Omental fat pad (tissue), 4 donors: Measurements from ENCODE around the gene RAB36. TPM values are rescaled to one million over a fixed set of nuclear protein-coding genes. Genes with fewer than 3 reads are reported as not detected.

ENCODE experiments used
- ATAC-seq: fragments of 150-250 bp; one replicate; pipeline ENCODE4 v1.9.1; 2016; ENCODE audit warnings: mild to moderate bottlenecking, moderate library complexity; ENCODE audit not compliant: low FRiP score
- DNase-seq: peaks from one replicate; pipeline ENCODE4 v3.0.0-alpha.2; 2019; ENCODE audit warnings: low spot score
- CTCF ChIP-seq, 3 donors: fragments of 450-650 bp; IDR thresholded peaks; one replicate each; pipeline ENCODE4 v1.5.1; 2016 to 2017; ENCODE audit warnings: antibody characterized with exemption in 3 of 3, mild to moderate bottlenecking in 3 of 3, moderate library complexity in 2 of 3
- total RNA-seq, 4 donors: library from RNA; depleted of rRNA; stranded (reverse); fragments of >200 nt; gene quantifications; one replicate each; pipeline ENCODE4 v1.1.0, GENCODE V29; 2016

The RAB36 gene
- total RNA-seq, 4 donors from 2014 or later: 1.6 to 5.7 (median 2.9) TPM

- ATAC-seq (no peak), DNase-seq (no peak)
- TF ChIP-seq CTCF (IDR thresholded peaks at IDR 0.05): no peak
These were observed 36.3 kb upstream of the RAB36 start for GRCh38 chr22:23109079-23109347.

GRCh38 chr22:23109441-23109978, 35.8 kb upstream of the RAB36 start:
- ATAC-seq: no peak
- TF ChIP-seq CTCF (IDR thresholded peaks at IDR 0.05): no peak
- no peak for DNase-seq

DNA sequence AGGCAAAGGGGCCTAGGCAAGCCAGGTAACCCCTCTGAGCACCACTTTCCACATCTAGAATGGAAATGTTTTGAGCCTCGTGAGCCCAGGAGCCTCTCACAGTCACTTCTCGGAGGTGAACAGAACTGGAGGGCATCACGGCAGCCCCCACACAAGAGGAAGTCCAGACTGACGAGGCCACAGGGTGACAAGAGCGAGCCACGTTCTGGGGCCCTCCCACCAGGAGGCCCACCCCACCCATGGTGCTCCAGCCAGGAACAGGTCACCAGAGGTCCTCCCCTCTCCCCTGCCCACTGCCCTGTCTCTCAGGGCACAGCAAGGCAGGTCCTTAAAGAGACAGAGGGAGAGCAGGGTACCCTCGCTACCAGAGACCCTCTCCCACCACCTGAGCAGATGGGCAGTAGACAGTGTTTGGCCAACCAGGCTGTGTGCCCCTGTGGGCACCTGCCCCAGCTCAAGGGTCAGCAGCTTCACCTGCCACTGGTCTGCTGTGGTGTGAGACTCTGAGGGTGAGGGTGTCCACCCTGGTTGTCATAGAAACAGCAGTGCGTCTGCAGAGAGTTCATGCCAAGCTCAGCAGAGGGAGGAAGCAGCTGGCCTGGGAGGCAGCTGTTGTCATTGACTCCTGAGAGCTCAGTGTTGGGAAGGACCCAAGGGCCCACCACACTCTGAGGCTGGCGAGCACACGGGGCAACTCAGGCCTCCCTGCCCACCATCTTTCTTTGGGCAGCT, 34.9 kb upstream of the RAB36 start:
- ATAC-seq: no peak
- no peak for DNase-seq

DNA sequence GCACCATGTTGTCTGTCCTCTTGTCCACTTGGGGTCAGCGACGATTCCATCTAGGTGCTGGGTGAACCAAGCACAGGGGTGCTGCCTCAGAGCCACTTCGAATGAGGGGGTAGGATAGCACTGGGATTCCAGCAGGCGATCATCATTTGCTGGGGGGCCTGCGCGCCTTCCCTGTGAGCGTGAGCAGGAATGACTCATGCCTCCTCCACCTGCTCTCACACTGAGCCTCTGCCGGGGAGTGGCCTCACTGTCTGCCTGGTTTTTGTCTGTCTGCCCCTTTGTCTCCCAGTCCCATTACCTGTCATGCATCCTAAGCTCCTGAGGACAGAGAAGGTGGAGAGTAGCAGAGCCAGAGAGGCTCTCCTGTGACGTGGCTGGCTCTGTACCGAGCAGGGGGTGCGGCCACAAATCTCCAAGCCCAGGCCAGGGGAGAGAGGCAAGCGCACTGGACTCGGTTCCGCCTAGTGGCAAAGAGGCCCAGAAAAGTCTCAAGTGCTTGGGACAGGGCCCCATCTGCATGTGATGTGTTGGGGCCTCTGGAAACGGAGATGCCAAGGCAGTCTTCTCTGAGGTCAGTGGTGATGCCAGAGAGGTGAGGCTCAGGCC, 34.3 kb upstream of the RAB36 start:
- no peak for ATAC-seq
- no peak for TF ChIP-seq CTCF (IDR thresholded peaks at IDR 0.05)
- no peak for DNase-seq

More for the DNA sequence above, 34.9 kb upstream of the RAB36 start:
- no peak for TF ChIP-seq CTCF (IDR thresholded peaks at IDR 0.05)

DNA sequence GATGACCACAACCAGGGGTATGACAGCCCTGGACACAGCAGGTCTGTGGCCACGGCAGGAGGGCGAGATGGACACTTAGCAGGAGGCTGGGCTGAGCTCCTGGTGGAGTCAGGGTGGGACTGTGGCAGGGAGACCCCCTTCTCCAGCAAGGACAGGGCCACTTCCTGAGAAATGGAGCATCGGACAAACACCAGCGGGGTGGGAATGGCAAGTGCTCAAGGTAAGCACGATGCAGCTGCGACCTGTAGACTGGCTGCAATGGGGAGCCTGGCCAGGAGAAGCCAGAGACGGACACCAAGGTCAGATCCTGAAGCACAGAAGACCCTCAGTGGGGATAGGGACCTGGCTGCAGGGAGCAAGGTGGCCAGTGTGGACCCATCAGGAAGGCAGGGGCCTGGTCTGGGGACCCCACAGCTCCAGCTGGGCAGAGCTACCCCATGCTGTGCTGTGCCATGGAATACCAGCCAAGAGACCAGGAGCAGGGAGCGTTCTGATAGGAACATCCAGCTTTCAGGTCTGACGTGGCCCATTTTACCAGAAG, 32.7 kb upstream of the RAB36 start:
- ATAC-seq (no peak), DNase-seq (no peak)
- TF ChIP-seq CTCF (IDR thresholded peaks at IDR 0.05): no peak

DNA sequence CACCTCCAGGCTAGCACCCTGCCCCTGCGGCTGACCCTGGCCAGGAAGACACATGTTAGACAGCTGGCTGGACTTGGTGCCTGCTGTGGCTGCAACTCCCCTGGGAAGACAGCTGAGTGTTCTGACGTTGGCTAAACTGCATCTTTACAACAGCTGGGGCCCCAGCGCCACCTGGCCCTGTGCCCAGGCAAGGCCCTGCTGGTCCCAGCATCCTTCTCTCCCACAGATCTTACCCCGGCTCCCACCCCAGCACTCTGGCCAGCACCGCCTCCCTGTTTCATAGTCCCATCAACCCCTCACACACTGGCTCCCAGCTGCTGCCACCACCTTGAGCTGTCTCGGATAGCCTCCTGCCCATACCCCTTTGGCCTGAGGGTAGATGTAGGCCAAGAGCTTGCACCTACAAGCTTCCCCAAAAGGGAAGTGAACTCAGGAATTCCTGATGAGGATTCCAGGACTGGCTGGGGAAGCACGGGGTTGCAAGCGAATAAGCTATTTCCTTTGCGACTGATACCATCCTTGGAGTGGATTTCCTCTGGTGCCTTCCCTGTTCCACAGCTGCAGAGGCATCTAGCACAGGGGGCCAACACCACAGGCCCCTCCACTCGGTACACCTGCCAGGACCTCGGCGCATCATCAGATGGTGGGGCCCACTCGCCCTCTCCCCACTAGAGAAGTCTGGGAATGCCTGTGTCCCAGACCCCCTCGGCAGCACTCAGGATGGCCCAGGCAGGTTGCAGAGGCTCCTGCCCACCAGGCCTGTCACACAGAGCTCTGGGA, 32.0 kb upstream of the RAB36 start:
- TF ChIP-seq CTCF (IDR thresholded peaks at IDR 0.05): no peak
- DNase-seq (no peak), ATAC-seq (no peak)
